Activated naive CD8-positive, alpha-beta T cell treated with anti-CD3 and anti-CD28 coated beads, Interleukin-2, amount 10 ng/mL, durations not matched to agents 7 days and 5 days (primary cell): ENCODE data around the gene TIGIT. TPM values are rescaled to one million over a fixed set of nuclear protein-coding genes. Genes with fewer than 3 reads are reported as not detected.

ENCODE experiments used
- ATAC-seq: fragments of 150-1000 bp; cut with Tn5 transposase; one replicate; pipeline ENCODE4 v1.10.0; 2021; ENCODE audit warnings: low read depth, moderate library complexity
- POLR2A ChIA-PET: fragments of 350-600 bp; sonication (Branson Sonifier 250); formaldehyde crosslinking; loops from one replicate; lab custom pipeline; 2021; ENCODE audit warnings: antibody characterized with exemption; lab: Charles Lee
- DNase-seq: peaks from one replicate; pipeline ENCODE4 v3.0.0; 2021
- H3K27ac Mint-ChIP-seq: one replicate; pipeline ENCODE4 v1.8.0; 2022; ENCODE audit warnings: mild to moderate bottlenecking, mixed read lengths
- H3K27me3 Mint-ChIP-seq: one replicate; pipeline ENCODE4 v1.8.0; 2022; ENCODE audit warnings: mild to moderate bottlenecking, moderate library complexity, mixed read lengths
- H3K36me3 Mint-ChIP-seq: one replicate; pipeline ENCODE4 v1.8.0; 2021; ENCODE audit warnings: mild to moderate bottlenecking, mixed read lengths
- H3K4me1 Mint-ChIP-seq: one replicate; pipeline ENCODE4 v1.8.0; 2021; ENCODE audit warnings: mixed read lengths
- H3K4me3 Mint-ChIP-seq: one replicate; pipeline ENCODE4 v1.8.0; 2022; ENCODE audit warnings: mild to moderate bottlenecking, moderate library complexity, mixed read lengths
- H3K9me3 Mint-ChIP-seq: one replicate; pipeline ENCODE4 v1.8.0; 2021; ENCODE audit warnings: mixed read lengths
- total RNA-seq, 2 experiments: library from RNA; stranded (reverse); gene quantifications; one replicate each; pipeline ENCODE4 v1.2.3, GENCODE V29; 2021

TIGIT gene
- total RNA-seq, 2 experiments from 2014 or later: 35.5 to 42.4 TPM

- no peak for DNase-seq
- Mint-ChIP-seq H3K36me3 (peaks cover 5% of the 10 kb centered on the region), H3K4me1 (peaks cover 19% of the 10 kb centered on the region), H3K27me3 (no peaks in the 10 kb centered on the region), H3K4me3 (peak overlapping the region; percentile 13), H3K27ac (peak overlapping the region; percentile 39), H3K9me3 (no peaks in the 10 kb centered on the region)
- POLR2A ChIA-PET: interaction anchor here (0.7 kb wide), 1 partner anchor 19 kb away, joined by 4 read pairs; no protein-coding TSS in a partner anchor
- ATAC-seq: peak; percentile 31
These were observed 24.5 kb downstream of the TIGIT start for GRCh38 chr3:114318295-114318694.

GRCh38 chr3:114319453-114319852 lies 25.6 kb downstream of the TIGIT start:
- no peak for DNase-seq
- Mint-ChIP-seq H3K4me1 (peaks cover 19% of the 10 kb centered on the region), H3K27ac (no peak overlapping the region), H3K9me3 (no peaks in the 10 kb centered on the region), H3K27me3 (no peaks in the 10 kb centered on the region), H3K4me3 (no peak overlapping the region), H3K36me3 (peaks cover 5% of the 10 kb centered on the region)
- POLR2A ChIA-PET: interaction anchor here (0.6 kb wide), 1 partner anchor 106 kb away, joined by 8 read pairs; no protein-coding TSS in a partner anchor
- ATAC-seq: no peak

- Mint-ChIP-seq H3K27ac (no peak overlapping the region), H3K4me3 (no peak overlapping the region), H3K4me1 (peaks cover 18% of the 10 kb centered on the region), H3K27me3 (no peaks in the 10 kb centered on the region), H3K9me3 (no peaks in the 10 kb centered on the region), H3K36me3 (peaks cover 5% of the 10 kb centered on the region)
- DNase-seq (no peak), ATAC-seq (no peak)
- POLR2A ChIA-PET: no interaction called here
These were observed 26.4 kb downstream of the TIGIT start for GRCh38 chr3:114320246-114320645.

GRCh38 chr3:114323546-114324254 lies 29.9 kb downstream of the TIGIT start:
- peak overlapping the region; percentile 2 for H3K4me3 Mint-ChIP-seq
- H3K36me3 Mint-ChIP-seq: peaks cover 7% of the 10 kb centered on the region
- peak overlapping the region; percentile 37 for H3K27ac Mint-ChIP-seq
- no peaks in the 10 kb centered on the region for H3K9me3 Mint-ChIP-seq
- H3K4me1 Mint-ChIP-seq: peaks cover 21% of the 10 kb centered on the region
- ATAC-seq (peak; percentile 32), DNase-seq (no peak)
- H3K27me3 Mint-ChIP-seq: no peaks in the 10 kb centered on the region
- POLR2A ChIA-PET: interaction anchor here (0.6 kb wide), 1 partner anchor 29 kb away, joined by 3 read pairs; no protein-coding TSS in a partner anchor

GRCh38 chr3:114327665-114328064 lies 33.8 kb downstream of the TIGIT start:
- Mint-ChIP-seq H3K27me3 (no peaks in the 10 kb centered on the region), H3K27ac (peak overlapping the region; percentile 69), H3K4me3 (peak overlapping the region; percentile 26), H3K9me3 (peaks cover 5% of the 10 kb centered on the region), H3K36me3 (peaks cover 15% of the 10 kb centered on the region), H3K4me1 (peaks cover 21% of the 10 kb centered on the region)
- DNase-seq (no peak), ATAC-seq (peak; percentile 34)
- POLR2A ChIA-PET: interaction anchor here (0.8 kb wide), 1 partner anchor 36 kb away, joined by 3 read pairs; no protein-coding TSS in a partner anchor

- DNase-seq: no peak
- no peaks in the 10 kb centered on the region for H3K27me3 Mint-ChIP-seq
- peak overlapping the region; percentile 50 for H3K4me3 Mint-ChIP-seq
- peaks cover 23% of the 10 kb centered on the region for H3K4me1 Mint-ChIP-seq
- POLR2A ChIA-PET: interaction anchor here (0.8 kb wide), 1 partner anchor 37 kb away, joined by 3 read pairs; no protein-coding TSS in a partner anchor
- peaks cover 15% of the 10 kb centered on the region for H3K36me3 Mint-ChIP-seq
- peak overlapping the region; percentile 58 for H3K27ac Mint-ChIP-seq
- ATAC-seq: no peak
- peaks cover 5% of the 10 kb centered on the region for H3K9me3 Mint-ChIP-seq
These were observed 34.5 kb downstream of the TIGIT start for GRCh38 chr3:114328345-114328744.

GRCh38 chr3:114329823-114330222 lies 36.0 kb downstream of the TIGIT start:
- no peaks in the 10 kb centered on the region for H3K27me3 Mint-ChIP-seq
- peaks cover 15% of the 10 kb centered on the region for H3K36me3 Mint-ChIP-seq
- H3K4me1 Mint-ChIP-seq: peaks cover 20% of the 10 kb centered on the region
- no peak overlapping the region for H3K27ac Mint-ChIP-seq
- DNase-seq (no peak), ATAC-seq (no peak)
- peaks cover 5% of the 10 kb centered on the region for H3K9me3 Mint-ChIP-seq
- no peak overlapping the region for H3K4me3 Mint-ChIP-seq
- POLR2A ChIA-PET: no interaction called here

GRCh38 chr3:114331007-114331406 lies 37.2 kb downstream of the TIGIT start:
- no peak for DNase-seq
- H3K27ac Mint-ChIP-seq: no peak overlapping the region
- POLR2A ChIA-PET: no interaction called here
- peaks cover 21% of the 10 kb centered on the region for H3K4me1 Mint-ChIP-seq
- peaks cover 5% of the 10 kb centered on the region for H3K9me3 Mint-ChIP-seq
- ATAC-seq: no peak
- H3K4me3 Mint-ChIP-seq: no peak overlapping the region
- peaks cover 16% of the 10 kb centered on the region for H3K36me3 Mint-ChIP-seq
- no peaks in the 10 kb centered on the region for H3K27me3 Mint-ChIP-seq

GRCh38 chr3:114331710-114332109 lies 37.9 kb downstream of the TIGIT start:
- H3K4me3 Mint-ChIP-seq: no peak overlapping the region
- DNase-seq (no peak), ATAC-seq (no peak)
- POLR2A ChIA-PET: no interaction called here
- no peak overlapping the region for H3K27ac Mint-ChIP-seq
- peaks cover 5% of the 10 kb centered on the region for H3K9me3 Mint-ChIP-seq
- H3K4me1 Mint-ChIP-seq: peaks cover 21% of the 10 kb centered on the region
- H3K36me3 Mint-ChIP-seq: peaks cover 17% of the 10 kb centered on the region
- H3K27me3 Mint-ChIP-seq: no peaks in the 10 kb centered on the region

- H3K4me1 Mint-ChIP-seq: peaks cover 16% of the 10 kb centered on the region
- peaks cover 5% of the 10 kb centered on the region for H3K9me3 Mint-ChIP-seq
- peak overlapping the region; percentile 22 for H3K4me3 Mint-ChIP-seq
- DNase-seq (no peak), ATAC-seq (peak; percentile 14)
- peaks cover 17% of the 10 kb centered on the region for H3K36me3 Mint-ChIP-seq
- POLR2A ChIA-PET: no interaction called here
- no peaks in the 10 kb centered on the region for H3K27me3 Mint-ChIP-seq
- H3K27ac Mint-ChIP-seq: peak overlapping the region; percentile 61
These were observed 38.7 kb downstream of the TIGIT start for GRCh38 chr3:114332342-114333179.

GRCh38 chr3:114333180-114333922 lies 39.5 kb downstream of the TIGIT start:
- no peak for DNase-seq
- H3K4me1 Mint-ChIP-seq: peaks cover 15% of the 10 kb centered on the region
- no peak for ATAC-seq
- POLR2A ChIA-PET: no interaction called here
- no peak overlapping the region for H3K4me3 Mint-ChIP-seq
- H3K9me3 Mint-ChIP-seq: peaks cover 5% of the 10 kb centered on the region
- peaks cover 17% of the 10 kb centered on the region for H3K36me3 Mint-ChIP-seq
- no peaks in the 10 kb centered on the region for H3K27me3 Mint-ChIP-seq
- H3K27ac Mint-ChIP-seq: peak overlapping the region; percentile 66

GRCh38 chr3:114333923-114334240 lies 40.1 kb downstream of the TIGIT start:
- ATAC-seq (no peak), DNase-seq (no peak)
- H3K4me3 Mint-ChIP-seq: no peak overlapping the region
- POLR2A ChIA-PET: no interaction called here
- peaks cover 5% of the 10 kb centered on the region for H3K9me3 Mint-ChIP-seq
- H3K27ac Mint-ChIP-seq: no peak overlapping the region
- no peaks in the 10 kb centered on the region for H3K27me3 Mint-ChIP-seq
- peaks cover 15% of the 10 kb centered on the region for H3K36me3 Mint-ChIP-seq
- peaks cover 12% of the 10 kb centered on the region for H3K4me1 Mint-ChIP-seq

- H3K27ac Mint-ChIP-seq: no peak overlapping the region
- H3K4me1 Mint-ChIP-seq: peaks cover 11% of the 10 kb centered on the region
- DNase-seq: no peak
These were observed 42.4 kb downstream of the TIGIT start for GRCh38 chr3:114336122-114336697.

More at GRCh38 chr3:114336122-114336697, 42.4 kb downstream of the TIGIT start:
- Mint-ChIP-seq H3K4me3 (no peak overlapping the region), H3K9me3 (peaks cover 1% of the 10 kb centered on the region), H3K36me3 (peaks cover 14% of the 10 kb centered on the region), H3K27me3 (no peaks in the 10 kb centered on the region)
- ATAC-seq: no peak
- POLR2A ChIA-PET: interaction anchor here (0.9 kb wide), 1 partner anchor 122 kb away, joined by 3 read pairs; no protein-coding TSS in a partner anchor
